ENCODE measurements around the gene ARL8B. TPM values are rescaled to one million over a fixed set of nuclear protein-coding genes. Genes with fewer than 3 reads are reported as not detected.

Gene ARL8B
- total and polyA plus RNA-seq, 2 of the 8 experiments (the other 6 are each of a cell fraction or from before 2014, with no cell fraction given): 14.5 to 27.8 TPM

GRCh38 chr3:5169807-5170206, 47.7 kb downstream of the ARL8B start:
- CTCF ChIA-PET (ENCODE audit: partially characterized antibody): no interaction called here
- Histone ChIP-seq H3K4me1 (replicated peaks in 1 of 4; ENCODE audit: control insufficient read depth in 3 of 4, insufficient read depth in 4 of 4, low read length in 3 of 4) (no peaks in the 10 kb centered on the region; a peak in 1 of 7 replicates), H3K4me2 (ENCODE audit: insufficient read depth in 1 of 2, low read depth in 2 of 2, low read length in 2 of 2) (no peak overlapping the region), H3K14ac (ENCODE audit: insufficient read length) (no peak overlapping the region), H3K4ac (replicated peaks; ENCODE audit: insufficient read length, low read depth, low read length) (no peak overlapping the region), H2AFZ (ENCODE audit: low read length) (no peak overlapping the region), H3K79me2 (ENCODE audit: control insufficient read depth in 1 of 2, insufficient read depth in 2 of 2, low read length in 2 of 2) (peaks cover 0 to 39% of the 10 kb centered on the region in 2 experiments; a peak in 3 of 4 replicates), H2BK20ac (ENCODE audit: low read length) (no peak overlapping the region), H4K5ac (ENCODE audit: insufficient read length, low read depth, low read length) (no peak overlapping the region), H3K9ac (replicated peaks in 1 of 4; ENCODE audit: extremely low read depth in 1 of 4, low read depth in 3 of 4, low read length in 3 of 4) (no peak overlapping the region), H3K9me3 (ENCODE audit: insufficient read depth in 2 of 2, low read depth in 1 of 2, low read length in 1 of 2) (no peaks in the 10 kb centered on the region), H3K4me3 (ENCODE audit: extremely low read depth in 1 of 4, insufficient read depth in 2 of 4, low read depth in 3 of 4, low read length in 4 of 4) (no peak overlapping the region), H3K23ac (ENCODE audit: insufficient read length) (no peak overlapping the region), H3K23me2 (ENCODE audit: low read depth, low read length) (no peaks in the 10 kb centered on the region), H3K36me3 (ENCODE audit: control insufficient read depth in 2 of 4, insufficient read depth in 4 of 4, low read length in 3 of 4) (peaks cover 0 to 16% (median 6%) of the 10 kb centered on the region in 4 experiments; a peak in 3 of 8 replicates), H4K8ac (ENCODE audit: extremely low read depth, insufficient read depth, low read length) (no peak overlapping the region), H4K91ac (replicated peaks; ENCODE audit: insufficient read length, low read length) (no peak overlapping the region), H3K18ac (ENCODE audit: extremely low read depth, low read length) (no peak overlapping the region), H2BK12ac (ENCODE audit: low read depth, low read length) (no peak overlapping the region), H2BK15ac (ENCODE audit: low read length) (no peak overlapping the region), H2BK120ac (replicated peaks; ENCODE audit: low read depth, low read length) (no peak overlapping the region), H2BK5ac (ENCODE audit: low read depth, low read length) (no peak overlapping the region), H2AK5ac (ENCODE audit: low read depth, low read length) (no peak overlapping the region), H3K27me3 (replicated peaks in 1 of 4; ENCODE audit: control insufficient read depth in 3 of 4, extremely low read depth in 1 of 4, insufficient read depth in 3 of 4, low read length in 3 of 4) (no peaks in the 10 kb centered on the region), H4K20me1 (replicated peaks in 1 of 2; ENCODE audit: control insufficient read depth in 1 of 2, insufficient read depth in 2 of 2, low read length in 2 of 2) (peaks cover 0 to 3% of the 10 kb centered on the region in 2 experiments), H3K79me1 (ENCODE audit: low read depth, low read length) (no peaks in the 10 kb centered on the region; the same call in 1 of the 2 replicates), H3K27ac (ENCODE audit: low read depth, low read length) (no peak overlapping the region), H3K56ac (replicated peaks; ENCODE audit: insufficient read length, low read depth, low read length) (no peak overlapping the region)
- POLR2A ChIA-PET (ENCODE audit: partially characterized antibody): no interaction called here
- DNase-seq (ENCODE audit: low read depth in 1 of 2, low spot score in 2 of 2) (no peak), FAIRE-seq (no peak)
- 87% methylated on average over 2 of the region's 2 CpGs; no CpG with 5 or more reads in 1 of the 2 experiments for WGBS, 2 experiments (ENCODE audit: extremely low coverage in 1 of 2, insufficient coverage in 1 of 2, insufficient read length in 1 of 2, insufficient replicate concordance in 2 of 2, low coverage in 1 of 2, low lambda C conversion rate in 2 of 2, missing lambda C conversion rate in 1 of 2)
- TF ChIP-seq TBP (IDR thresholded peaks at IDR 0.05; ENCODE audit: low read depth, low read length) (no peak), SIX5 (IDR thresholded peaks at IDR 0.05; ENCODE audit: low read depth, low read length) (no peak), NRF1 (IDR thresholded peaks at IDR 0.05; ENCODE audit: low read depth, low read length) (no peak), SP4 (IDR thresholded peaks at IDR 0.05; ENCODE audit: low read length) (no peak), CEBPB (IDR thresholded peaks at IDR 0.05; ENCODE audit: low read depth, low read length) (no peak), CBX5 (IDR thresholded peaks at IDR 0.05; ENCODE audit: low read depth, low read length) (no peak), EZH2 (IDR thresholded peaks at IDR 0.05; ENCODE audit: low read depth, low read length, severe bottlenecking) (no peak), RXRA (IDR thresholded peaks at IDR 0.05; ENCODE audit: insufficient read depth, low read depth, low read length) (no peak), GABPA (IDR thresholded peaks at IDR 0.05; ENCODE audit: borderline replicate concordance, insufficient read depth, low read length) (no peak), TAF1 (IDR thresholded peaks at IDR 0.05; ENCODE audit: low read depth, low read length) (no peak)
- TF ChIP-seq, protein P1, sequence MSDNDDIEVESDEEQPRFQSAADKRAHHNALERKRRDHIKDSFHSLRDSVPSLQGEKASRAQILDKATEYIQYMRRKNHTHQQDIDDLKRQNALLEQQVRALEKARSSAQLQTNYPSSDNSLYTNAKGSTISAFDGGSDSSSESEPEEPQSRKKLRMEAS (IDR thresholded peaks at IDR 0.05): no peak

All from H1 (cell line).